GM19240 (cell line): ENCODE measurements around the gene MAPK8IP1.
"Not testable (repeated sequence)": the region's sequence is repeated elsewhere in the genome, so short reads cannot be mapped to it uniquely, and the experiment has no call there.

Source experiments
- DNase-seq: peaks from one replicate; pipeline ENCODE4 v3.0.0; 2011; ENCODE audit warnings: low spot score; ENCODE audit not compliant: insufficient read length

MAPK8IP1 gene

GRCh38 chr11:45889966-45890365, 4.5 kb downstream of the MAPK8IP1 start:
- no peak for DNase-seq

DNA sequence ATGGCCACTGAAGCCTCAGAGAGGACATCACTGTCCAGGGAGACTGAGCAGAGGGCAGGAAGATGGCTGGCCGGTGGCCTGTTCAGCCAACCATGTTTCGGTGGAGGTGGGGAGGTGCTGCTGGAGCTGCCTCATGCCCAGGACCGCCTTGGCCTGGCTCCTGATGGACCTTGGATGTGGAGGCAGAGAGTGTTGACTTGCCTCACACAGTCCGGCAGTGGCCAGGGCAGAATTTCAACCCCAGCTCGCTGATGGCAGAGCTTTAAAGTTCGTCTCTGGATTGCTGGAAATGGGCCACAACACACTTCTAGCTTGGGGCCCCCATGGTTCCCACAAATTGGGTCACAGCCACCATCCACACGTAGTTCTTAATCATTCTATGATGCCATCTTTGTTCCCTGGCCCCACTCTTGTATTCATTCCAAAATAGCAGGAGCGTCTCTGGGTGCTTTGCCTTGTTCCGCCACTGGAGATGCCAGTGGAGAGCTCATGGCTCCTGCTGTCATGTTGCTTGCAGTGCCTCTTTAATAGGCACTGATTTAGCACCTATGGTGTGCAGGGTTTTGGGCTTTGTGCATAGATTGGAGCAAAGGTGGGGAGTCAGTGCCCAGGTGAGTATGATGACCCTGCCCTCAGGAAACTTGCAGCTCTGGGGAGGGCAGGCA, 5.6 kb downstream of the MAPK8IP1 start:
- DNase-seq: no peak

DNA sequence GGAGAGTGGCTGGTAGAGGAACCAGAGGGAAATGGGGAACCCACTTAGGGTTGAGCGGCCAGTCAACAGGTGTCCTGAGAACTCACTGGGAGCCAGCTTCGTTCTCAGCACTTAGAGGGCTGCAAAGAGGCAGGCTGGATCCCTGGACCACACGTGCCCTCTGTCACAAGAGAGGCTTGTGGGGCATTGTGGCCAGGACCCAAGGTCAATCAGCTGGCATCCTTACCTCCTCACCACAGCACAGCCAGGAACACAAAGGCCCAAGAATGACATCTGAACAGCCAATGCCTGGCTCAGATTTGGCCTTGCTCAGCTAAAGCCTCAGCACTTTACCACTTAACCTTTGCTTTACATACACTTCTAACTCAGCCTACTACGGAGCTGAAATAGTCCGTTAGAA, 7.4 kb downstream of the MAPK8IP1 start:
- no peak for DNase-seq

GRCh38 chr11:45894555-45895247, 9.2 kb downstream of the MAPK8IP1 start:
- no peak for DNase-seq

- no peak for DNase-seq
Observed at GRCh38 chr11:45895553-45896259, 10.3 kb downstream of the MAPK8IP1 start.

DNA sequence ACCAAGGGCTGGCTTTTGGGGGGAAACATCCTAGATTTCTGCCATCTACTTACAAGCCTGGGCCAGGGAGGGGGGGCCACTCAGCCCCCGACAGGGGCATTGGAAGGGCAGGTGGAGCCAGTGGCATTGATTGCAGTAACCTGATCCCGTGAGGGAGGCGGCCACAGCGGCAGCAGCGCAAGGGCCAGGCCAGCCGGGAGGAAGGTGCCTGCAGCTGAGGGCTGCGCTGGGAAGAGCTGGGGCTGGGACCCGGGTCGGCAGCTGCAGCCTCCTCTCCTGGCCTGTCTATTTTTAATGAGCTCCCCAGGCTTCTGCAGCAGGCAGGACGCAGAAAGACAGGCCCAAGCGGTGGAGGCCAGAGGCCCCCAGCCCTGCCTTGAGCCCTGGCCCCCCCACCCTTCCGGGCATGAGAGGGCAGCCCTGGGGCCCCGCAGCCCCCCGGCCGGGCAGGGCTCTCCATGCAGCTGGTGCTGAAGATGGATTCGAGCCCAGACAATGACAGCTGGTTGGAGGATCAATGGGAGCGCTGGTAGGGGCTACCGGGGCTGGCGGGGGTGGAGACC, 11.1 kb downstream of the MAPK8IP1 start:
- no peak for DNase-seq

GRCh38 chr11:45897556-45897955, 12.1 kb downstream of the MAPK8IP1 start:
- DNase-seq: no peak

DNA sequence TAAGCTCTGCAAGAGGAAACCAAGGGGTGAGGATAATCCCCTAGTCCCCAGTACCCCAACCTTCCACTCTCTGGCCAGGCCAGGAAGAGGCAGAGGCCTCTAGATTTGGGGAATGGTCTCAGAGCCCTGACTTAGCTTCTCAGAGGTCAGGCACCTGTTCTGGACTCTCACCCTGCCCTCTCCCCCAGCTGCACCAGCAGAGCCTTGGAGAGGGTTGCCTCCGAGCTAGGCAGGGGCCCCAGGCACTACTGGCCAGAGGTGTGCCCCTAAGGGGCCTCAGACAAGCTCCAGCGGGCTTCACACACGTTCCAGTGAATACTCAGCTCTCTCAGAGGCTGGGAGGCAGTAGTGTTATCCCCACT, 13.6 kb downstream of the MAPK8IP1 start:
- no peak for DNase-seq

DNA sequence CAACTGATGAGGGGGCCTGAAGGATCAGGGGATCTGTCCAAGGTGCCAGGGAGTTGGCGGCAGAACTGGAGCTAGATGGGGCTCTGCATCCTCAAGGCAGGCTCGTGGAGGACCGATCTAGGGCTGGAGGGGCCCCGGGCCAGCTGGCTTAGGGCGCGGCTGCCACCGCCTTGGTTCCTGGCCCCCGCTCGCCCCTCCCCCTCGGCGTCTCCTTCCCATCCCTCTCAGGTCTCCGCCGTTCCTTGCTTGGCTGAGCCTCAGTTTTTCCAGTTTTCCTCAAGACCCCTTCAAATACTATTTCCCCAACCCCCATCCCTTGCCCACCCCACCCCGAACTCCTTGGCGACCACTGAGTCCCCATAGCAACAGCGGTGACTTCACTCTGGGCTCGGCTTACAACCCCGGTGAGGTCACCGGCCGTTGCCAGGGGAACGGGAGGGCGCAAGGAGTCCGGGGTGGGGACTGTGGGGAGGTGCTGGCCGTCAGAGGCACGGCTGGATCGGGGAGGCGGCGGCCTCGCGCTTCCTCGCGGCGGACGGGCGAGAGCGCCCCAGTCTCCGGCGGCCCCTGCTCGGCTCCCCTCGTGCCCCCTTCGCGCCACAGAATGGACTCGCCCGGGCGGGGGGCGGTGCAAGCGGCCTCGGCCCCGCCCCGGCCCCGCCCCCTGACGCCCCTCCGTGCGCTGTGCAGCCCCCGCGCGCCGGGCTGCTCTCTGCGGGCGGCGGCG, 14.2 kb downstream of the MAPK8IP1 start:
- peak; percentile 68 for DNase-seq

DNA sequence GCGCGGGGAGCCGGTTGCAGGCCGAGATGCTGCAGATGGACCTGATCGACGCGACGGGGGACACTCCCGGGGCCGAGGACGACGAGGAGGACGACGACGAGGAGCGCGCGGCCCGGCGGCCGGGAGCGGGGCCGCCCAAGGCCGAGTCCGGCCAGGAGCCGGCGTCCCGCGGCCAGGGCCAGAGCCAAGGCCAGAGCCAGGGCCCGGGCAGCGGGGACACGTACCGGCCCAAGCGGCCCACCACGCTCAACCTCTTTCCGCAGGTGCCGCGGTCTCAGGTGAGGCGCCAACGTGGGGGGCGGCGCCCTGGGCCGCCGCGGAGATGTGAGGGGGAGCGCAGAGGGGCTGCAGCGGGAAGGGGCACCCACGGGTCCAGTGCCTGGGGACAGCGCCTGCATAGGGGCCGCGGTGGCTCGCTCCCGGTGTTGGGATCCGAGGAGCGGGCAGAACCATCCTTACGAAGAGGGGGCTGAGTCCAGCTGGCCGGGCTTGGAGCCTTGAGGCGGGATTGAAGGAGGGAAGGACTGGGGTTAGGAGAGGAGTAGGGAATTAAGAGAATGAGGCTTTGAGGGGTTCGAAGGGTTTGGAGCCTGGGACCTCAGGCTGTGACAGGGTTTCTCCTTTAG, 14.8 kb downstream of the MAPK8IP1 start:
- not testable (repeated sequence) for DNase-seq

GRCh38 chr11:45900916-45901617, 15.6 kb downstream of the MAPK8IP1 start:
- no peak for DNase-seq

DNA sequence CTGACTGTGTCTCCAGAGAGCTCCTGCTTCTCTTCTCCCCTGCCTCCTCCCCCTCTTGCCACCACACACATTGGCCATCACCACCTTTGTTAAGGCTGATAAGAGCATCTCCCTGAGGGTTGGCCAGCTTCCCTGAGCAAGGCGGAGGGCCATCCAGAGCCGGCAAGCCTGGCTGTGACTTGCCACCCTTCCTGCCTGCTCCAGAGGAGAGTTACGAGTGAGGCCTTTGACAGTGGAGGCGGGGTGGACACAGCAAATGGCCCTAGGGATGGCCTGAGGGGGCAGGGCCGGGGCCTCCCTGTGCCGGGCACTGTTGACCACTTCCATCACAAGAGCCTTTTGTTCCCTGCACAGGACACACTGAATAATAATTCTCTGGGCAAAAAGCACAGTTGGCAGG, 16.2 kb downstream of the MAPK8IP1 start:
- DNase-seq: no peak

DNA sequence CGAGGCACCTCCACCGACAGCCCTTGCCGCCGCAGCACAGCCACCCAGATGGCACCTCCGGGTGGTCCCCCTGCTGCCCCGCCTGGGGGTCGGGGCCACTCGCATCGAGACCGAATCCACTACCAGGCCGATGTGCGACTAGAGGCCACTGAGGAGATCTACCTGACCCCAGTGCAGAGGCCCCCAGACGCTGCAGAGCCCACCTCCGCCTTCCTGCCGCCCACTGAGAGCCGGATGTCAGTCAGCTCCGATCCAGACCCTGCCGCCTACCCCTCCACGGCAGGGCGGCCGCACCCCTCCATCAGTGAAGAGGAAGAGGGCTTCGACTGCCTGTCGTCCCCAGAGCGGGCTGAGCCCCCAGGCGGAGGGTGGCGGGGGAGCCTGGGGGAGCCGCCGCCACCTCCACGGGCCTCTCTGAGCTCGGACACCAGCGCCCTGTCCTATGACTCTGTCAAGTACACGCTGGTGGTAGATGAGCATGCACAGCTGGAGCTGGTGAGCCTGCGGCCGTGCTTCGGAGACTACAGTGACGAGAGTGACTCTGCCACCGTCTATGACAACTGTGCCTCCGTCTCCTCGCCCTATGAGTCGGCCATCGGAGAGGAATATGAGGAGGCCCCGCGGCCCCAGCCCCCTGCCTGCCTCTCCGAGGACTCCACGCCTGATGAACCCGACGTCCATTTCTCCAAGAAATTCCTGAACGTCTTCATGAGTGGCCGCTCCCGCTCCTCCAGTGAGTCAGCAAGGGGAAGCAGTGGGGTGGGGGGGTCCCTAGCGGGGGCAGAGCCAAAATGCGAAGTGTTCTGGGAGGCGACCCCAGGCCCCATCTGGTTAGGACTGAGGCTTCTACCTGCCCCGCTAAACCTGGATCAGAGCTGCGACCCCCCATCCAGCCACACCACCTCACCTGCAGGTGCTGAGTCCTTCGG, 17.3 kb downstream of the MAPK8IP1 start:
- DNase-seq: no peak

DNA sequence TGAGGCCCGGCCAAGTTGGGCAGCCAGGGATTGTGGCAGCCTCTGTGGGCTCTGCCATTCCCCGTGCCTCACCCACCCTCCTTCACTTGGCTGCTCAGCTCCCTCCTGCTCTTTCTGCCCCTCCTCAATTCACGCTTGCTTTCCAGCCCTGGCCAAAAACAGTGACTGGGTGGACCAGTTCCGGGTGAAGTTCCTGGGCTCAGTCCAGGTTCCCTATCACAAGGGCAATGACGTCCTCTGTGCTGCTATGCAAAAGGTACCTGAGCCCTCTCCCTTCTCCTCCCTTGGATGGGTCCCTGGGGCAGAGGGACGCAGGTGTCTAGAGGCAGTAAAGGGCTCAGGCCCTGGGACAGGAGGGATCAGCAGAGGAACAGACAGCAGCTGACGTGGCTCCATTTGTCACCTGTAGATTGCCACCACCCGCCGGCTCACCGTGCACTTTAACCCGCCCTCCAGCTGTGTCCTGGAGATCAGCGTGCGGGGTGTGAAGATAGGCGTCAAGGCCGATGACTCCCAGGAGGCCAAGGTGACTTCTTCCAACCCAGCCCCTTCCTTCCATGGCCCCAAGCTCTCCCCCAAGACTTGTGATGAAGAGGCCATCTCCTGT, 19.0 kb downstream of the MAPK8IP1 start:
- DNase-seq: no peak

GRCh38 chr11:45905095-45905494, 19.6 kb downstream of the MAPK8IP1 start:
- DNase-seq: no peak

- DNase-seq: not testable (repeated sequence)
Observed at GRCh38 chr11:45905576-45905975, 20.1 kb downstream of the MAPK8IP1 start.

- no peak for DNase-seq
Observed at GRCh38 chr11:45906096-45906682, 20.7 kb downstream of the MAPK8IP1 start.

GRCh38 chr11:45906965-45907611, 21.6 kb downstream of the MAPK8IP1 start, which contains the start of gene FREY1:
TSS of gene FREY1 (minus strand) at chr11:45907271. CDS start at chr11:45907245, 26 bp downstream.
- no peak for DNase-seq
